NCI-H2081 treated with DMSO at 0.1 percent for 48 hours (cell line): Measurements from ENCODE around the gene ARHGAP6.

Source experiments
- DNase-seq: peaks from one replicate; lab custom pipeline; 2025; lab: John Stamatoyannopoulos, UW

Gene ARHGAP6

DNA sequence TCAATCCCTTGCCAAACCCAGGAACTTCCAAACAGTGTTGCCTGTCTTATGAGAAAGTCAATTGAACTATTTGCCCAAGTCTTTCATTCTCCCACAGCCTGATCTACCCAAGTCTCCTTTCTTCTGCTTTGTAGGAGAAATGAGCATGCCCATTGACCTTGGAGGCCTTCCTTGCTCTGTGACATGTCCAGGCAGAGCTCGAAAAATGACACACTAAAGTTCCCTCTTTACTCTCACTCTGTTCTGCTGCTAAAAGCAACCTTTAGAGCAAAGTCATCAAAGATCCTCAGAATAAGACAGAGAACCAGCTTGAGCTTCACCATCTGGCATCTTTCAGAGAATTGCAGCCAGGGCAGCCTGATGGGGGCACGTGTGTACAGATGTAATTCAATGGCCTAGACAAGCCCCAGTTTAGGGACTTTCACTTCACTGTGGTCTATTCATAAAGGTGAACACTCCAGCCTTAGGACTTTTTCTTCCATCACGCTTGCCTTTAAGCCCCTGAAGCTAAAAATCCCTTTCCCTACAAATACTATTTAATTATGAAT is 236.1 kb downstream of the ARHGAP6 start:
- no peak for DNase-seq

DNA sequence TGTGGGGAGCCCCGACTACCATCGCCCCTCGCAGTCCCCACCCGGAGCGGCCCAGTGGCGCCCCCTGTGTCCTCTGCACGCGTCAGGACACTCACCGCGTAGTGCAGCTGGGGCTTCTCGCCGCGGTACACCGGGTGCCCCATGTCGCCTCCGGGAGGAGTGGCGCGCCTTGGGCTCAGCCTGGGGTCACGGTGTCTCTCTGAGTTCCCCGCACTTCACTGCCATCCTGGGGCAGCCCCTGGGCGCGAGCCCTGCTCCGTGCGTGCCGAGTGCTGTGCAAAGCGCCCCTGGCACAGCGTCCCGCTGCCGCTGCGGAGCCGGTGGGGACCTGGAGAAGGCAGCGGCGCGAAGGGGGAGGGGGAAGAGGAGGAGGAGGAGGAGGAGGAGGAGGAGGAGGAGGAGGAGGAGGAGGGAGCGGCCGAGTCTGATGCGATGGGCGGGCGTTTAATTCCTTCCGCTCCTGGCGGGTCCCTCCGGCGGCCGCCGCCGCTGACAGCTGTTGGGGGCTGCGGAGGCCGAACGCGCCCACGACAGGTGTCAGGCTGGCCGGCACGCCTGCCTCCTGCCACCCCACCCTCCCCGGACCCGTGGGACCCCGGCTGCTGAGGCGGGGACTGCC is 238.2 kb downstream of the ARHGAP6 start:
- no peak for DNase-seq

- DNase-seq, result no peak
Measured at GRCh38 chrX:11426712-11427452, 238.8 kb downstream of the ARHGAP6 start.

GRCh38 chrX:11424903-11425674 is 240.6 kb downstream of the ARHGAP6 start:
- DNase-seq, result no peak

GRCh38 chrX:11423949-11424348 is 241.8 kb downstream of the ARHGAP6 start:
- no peak for DNase-seq

DNA sequence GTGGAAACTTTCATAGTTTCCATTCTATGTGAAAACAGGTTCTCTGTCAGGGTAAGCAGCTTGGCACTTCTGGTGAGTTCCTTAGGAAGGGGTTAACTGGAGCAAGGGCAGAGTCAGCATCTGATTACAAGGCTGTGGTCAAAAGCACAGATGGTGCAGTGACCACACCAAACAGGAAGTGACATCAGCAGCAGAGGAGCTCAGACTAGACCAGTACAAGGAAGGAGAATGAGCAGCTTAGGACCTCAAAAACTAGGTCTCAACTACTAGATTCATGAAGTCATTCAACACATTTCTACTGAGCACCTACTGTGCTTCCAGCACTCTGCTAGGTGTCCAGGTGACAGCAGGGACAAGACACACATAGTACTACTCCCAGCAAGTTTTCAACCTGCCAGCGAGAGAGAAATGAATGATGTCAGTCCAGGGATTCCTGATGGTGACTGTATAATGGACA is 242.3 kb downstream of the ARHGAP6 start:
- no peak for DNase-seq

- DNase-seq, result no peak
Measured at GRCh38 chrX:11422525-11422857, 243.2 kb downstream of the ARHGAP6 start.

DNA sequence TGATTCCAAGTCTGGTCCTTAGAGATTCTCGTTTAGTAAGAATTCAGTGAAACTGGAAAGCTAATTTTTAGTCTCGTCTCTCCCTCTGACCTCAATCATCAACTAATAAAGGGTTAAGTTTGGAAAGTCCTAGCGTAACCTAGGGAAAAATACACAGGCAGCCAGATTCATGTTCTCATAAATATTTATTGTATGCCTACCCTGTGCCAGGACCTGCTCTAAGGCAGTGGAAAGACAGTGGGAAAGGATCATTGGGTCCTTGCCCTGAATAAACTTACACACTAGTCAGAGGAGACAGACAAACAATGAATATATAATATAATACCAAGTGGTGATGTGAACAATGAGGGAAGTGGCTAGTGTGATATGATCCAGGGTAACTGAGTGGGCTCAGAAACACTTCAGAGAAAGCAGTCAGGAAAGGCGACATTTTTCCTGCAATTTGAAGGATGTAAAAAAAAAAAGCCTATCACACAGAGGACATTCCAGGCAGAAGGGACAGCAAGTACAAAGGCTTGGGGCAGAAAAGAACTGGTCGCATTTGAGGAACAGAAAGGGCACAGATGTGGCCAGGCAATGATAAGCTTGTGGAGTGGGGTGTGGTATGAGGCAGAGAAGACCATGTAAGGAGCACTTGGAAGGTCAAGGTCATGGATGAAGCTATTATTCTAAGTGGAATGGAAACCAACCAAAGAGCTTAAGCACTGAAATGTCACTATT is 243.8 kb downstream of the ARHGAP6 start:
- no peak for DNase-seq

- no peak for DNase-seq
Measured at GRCh38 chrX:11420851-11421250, 244.9 kb downstream of the ARHGAP6 start.

GRCh38 chrX:11419102-11419501 is 246.6 kb downstream of the ARHGAP6 start:
- no peak for DNase-seq

DNA sequence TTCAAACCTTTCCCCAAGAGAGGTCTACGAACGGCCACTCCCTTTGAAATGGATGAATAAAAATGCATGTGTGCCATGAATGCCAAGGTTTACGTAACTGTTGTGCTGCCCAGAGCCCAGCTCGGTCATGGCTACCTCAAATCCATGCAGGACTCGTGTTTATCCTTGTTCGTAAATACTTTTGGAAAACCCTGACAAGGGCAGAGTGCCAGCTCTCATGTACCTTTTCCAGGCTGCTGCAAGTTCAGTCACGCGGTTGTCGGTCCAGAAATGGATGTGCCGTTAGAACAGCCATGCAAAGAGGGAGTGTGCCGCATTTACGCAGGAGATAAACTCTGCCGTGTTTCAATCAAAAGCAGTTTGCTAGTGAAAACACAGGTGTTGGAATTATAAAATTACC is 249.1 kb downstream of the ARHGAP6 start:
- DNase-seq, result no peak

DNA sequence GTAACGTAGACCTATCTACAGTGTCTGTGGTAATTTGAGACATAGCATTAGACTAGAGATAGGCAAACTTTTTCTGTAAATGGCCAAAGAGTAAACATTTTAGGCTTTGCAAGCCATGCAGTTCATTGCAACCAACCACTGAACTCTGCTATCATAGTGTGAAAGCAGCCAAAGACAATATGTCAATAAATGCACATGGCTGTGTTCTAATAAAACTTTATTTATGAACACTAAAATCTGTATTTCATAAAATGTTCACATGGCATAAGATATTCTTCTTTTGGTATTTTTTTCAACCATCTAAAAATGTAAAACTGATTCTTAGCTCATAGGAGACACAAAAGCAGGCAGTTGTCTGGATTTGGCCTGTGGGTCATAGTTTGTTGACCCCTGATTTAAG is 251.6 kb downstream of the ARHGAP6 start:
- no peak for DNase-seq

DNA sequence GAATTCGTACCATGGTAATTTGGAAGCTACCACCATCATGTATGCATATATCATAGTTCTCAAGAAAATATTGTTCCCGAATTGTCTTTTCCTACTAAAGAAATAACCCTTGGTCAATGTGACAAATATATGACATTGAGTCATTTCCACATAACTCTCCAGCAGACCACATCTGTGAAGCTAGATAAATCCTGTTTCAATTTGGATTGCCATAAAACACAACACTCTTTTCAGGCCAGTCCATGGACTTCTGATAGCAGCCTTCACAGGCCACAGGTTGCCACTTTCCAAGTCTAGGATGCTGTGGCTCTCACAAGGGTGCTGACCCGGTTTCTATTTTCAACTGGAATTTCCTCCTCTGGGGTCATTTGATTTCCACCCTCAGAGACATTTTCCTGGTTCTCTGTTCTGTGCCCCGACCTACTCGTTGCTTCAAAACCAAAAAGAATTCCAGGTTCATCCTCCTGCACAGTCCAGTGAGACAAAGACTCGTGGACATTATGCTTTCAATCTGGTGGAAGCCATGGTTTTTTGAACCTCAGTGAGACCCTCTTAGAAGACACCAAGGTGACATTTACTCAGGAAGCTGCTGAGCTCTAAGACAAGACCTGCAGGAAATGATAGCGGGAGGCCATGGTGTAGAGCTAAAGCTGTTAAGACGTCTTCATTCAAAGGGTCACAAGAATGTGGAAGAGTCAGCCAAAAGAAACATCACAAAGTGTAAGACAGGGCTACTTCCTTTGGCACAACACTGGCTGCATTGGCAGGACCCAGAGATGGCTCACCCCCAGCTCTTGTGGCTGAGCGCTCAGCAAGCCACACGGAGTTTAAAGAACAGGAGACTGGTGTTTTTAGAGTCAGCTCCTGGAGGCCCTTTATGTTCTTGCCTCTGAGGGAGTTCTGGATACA is 252.8 kb downstream of the ARHGAP6 start:
- no peak for DNase-seq

GRCh38 chrX:11409957-11410356 is 255.8 kb downstream of the ARHGAP6 start:
- DNase-seq, result no peak

DNA sequence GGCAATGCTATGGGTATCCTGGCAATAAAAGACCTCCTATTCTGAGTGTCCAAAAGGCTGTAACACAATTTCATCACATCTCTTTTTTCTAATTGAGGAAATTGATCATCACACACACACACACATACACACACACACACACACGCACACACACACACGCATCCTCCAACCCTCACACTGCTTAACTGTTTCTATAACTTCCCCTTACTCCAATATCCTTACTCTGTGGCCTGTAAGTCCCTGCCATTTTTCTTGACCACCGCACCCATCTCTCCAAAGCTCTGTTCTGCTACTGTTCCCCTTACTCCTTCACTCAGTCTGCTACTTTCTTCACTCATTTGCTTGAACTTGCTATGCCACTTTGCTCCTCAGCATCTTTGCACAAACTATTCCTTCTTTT is 256.9 kb downstream of the ARHGAP6 start:
- no peak for DNase-seq

DNA sequence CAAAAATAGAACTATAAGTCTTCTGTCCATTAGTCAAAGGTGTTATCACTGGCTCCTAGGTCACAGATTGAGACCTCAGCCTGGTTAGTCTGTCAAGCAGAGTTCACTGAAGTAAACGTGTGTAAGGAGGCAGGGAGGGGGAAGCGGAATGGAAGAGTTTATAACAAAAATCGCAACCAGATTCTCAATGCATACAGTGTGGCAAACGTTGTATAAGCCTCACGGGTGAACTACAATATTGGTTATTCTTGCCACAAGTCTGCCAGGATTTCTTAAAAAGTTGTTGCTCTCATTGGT is 257.7 kb downstream of the ARHGAP6 start:
- DNase-seq, result no peak

- DNase-seq, result no peak
Measured at GRCh38 chrX:11407331-11408108, 258.2 kb downstream of the ARHGAP6 start.

DNA sequence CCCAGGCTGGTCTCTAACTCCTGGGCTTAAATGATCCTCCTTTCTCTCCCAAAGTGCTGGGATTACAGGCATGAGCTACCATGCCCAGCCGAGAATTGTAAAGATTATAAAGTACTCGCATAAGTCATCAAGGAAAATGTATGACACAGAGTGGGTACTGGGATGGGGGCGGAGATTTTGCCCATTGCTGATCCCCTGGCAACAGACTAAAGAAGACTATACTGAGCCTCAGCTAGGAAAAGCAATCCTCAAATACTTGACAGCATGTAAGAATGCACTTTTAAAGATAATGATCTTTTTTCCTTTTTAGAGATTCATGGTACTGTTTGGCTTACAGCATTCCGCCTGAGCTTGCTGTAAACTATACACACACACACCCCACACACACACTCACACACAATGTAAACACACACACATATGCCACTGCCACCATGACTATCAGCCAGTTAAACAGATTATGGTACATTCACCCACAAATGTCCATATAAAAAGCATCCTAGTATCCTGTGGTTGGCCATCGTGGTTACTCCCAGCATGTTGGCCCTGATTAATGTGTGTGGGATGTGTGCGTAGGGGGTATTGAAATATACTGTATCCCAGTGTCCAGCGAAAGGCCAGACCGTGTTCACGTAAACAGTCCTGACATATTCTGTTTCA is 259.5 kb downstream of the ARHGAP6 start:
- no peak for DNase-seq

DNA sequence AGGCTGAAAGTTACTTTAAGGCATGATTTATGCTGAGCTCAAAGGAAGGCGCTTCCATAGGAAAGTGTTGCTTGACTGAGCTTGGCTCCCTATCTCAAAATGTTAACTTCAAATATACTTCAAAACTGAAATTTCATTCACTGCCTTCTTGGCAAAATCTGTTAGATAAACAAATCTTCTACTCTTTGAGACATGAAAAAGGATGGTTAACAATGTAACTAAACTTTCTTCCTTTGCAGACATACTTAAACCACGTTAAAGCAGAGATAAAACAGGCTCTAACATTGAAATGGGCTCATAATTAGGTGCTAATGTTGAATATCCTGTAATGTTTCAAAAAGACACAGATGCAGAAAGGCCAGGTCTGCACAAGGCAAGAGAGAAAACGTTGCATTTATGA is 262.1 kb downstream of the ARHGAP6 start:
- no peak for DNase-seq

DNA sequence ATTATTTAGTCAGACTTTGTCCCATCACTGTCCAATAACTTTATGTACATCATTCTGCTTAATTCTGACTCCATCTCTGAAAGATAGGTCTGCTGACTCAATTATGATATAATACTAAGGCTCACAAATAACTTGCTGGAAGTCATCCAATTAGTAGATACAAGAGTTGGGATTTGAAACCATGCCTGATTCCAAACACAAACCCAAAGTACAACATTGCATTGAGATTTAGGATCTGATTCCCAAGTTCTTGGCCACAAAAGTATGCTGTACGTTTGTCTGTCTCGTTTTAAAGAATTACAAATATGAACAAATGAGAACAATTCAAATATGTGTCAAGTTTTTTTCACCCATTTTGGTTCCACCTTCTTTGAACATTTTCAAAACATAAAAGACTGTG is 263.8 kb downstream of the ARHGAP6 start:
- DNase-seq, result no peak
